Measurements from ENCODE around the gene ALDH9A1.
"Not testable (repeated sequence)": the region's sequence is repeated elsewhere in the genome, so short reads cannot be mapped to it uniquely, and the experiment has no call there.

DNA sequence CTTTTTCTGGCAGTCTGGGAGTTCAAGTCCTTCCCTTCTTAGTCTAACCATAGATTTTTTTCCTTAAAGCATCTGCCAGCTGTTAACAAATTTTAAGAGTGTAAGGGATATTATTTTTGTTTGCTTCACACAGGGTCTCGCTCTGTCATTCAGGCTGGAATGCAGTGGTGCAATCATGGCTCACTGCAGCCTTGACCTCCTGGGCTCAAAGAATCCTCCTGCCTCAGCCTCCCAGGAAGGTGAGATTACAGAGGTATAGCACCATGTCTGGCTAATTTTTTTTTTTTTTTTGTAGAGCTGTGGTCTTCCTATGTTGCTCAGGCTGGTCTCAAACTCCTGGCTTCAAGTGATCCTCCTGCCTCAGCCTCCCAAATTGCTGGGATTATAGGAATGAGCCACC, 46.6 kb upstream of the ALDH9A1 start:
- not testable (repeated sequence) for TF ChIP-seq EZH2 (IDR thresholded peaks at IDR 0.05; ENCODE audit: low read length, unreplicated experiment)
- TF ChIP-seq, protein P1, sequence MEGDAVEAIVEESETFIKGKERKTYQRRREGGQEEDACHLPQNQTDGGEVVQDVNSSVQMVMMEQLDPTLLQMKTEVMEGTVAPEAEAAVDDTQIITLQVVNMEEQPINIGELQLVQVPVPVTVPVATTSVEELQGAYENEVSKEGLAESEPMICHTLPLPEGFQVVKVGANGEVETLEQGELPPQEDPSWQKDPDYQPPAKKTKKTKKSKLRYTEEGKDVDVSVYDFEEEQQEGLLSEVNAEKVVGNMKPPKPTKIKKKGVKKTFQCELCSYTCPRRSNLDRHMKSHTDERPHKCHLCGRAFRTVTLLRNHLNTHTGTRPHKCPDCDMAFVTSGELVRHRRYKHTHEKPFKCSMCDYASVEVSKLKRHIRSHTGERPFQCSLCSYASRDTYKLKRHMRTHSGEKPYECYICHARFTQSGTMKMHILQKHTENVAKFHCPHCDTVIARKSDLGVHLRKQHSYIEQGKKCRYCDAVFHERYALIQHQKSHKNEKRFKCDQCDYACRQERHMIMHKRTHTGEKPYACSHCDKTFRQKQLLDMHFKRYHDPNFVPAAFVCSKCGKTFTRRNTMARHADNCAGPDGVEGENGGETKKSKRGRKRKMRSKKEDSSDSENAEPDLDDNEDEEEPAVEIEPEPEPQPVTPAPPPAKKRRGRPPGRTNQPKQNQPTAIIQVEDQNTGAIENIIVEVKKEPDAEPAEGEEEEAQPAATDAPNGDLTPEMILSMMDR (conservative IDR thresholded peaks at IDR 0.05; ENCODE audit: low read depth, low read length), result not testable (repeated sequence)

Measured in PC-3 (cell line).